Measurements from ENCODE around the gene LRP1B. TPM values are rescaled to one million over a fixed set of nuclear protein-coding genes. Genes with fewer than 3 reads are reported as not detected.
"Not testable (repeated sequence)": the region's sequence is repeated elsewhere in the genome, so short reads cannot be mapped to it uniquely, and the experiment has no call there.

LRP1B gene
- total RNA-seq, 1 donor from 2014 or later, result 0.08 TPM

- ATAC-seq (ENCODE audit: poor library complexity), result peak; percentile 98
- intact Hi-C loops (cut with DNase I), result no loop called here
- peak; percentile 45 for DNase-seq
Measured at GRCh38 chr2:141015341-141016047, 1115.3 kb downstream of the LRP1B start.

DNA sequence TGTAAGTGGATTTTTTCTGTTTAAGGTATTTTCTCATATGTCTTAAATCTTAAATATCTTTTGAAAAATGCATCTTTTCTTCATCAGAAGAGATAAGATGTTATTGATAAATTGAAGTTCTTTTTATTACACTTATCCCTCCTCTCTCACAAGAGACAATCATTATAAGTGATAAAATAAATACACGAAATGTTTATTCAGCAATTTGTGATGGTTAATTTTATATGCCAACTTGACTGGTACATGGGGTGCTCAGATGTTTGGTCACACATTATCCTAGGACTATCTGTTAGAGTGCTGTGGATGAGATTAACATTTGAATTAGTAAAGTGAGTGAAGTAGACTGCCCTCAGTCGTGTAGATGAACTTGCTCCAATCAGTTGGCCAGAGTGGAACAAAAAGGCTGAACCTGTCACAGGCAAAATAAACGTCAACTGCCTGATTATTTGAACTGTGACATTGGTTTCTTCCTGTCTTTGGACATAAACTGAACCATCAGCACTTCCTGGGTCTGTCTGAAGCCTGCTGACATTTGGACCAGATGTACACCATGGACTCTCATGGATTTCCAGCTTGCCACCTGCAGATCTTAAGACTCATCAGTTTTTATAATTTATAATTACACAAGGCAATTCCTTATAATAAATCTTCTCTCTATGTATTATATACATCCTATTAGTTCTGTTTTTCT, 1126.7 kb downstream of the LRP1B start:
- intact Hi-C loops (cut with DNase I), result no loop called here
- ATAC-seq (ENCODE audit: poor library complexity) (no peak), DNase-seq (no peak)

- ATAC-seq (ENCODE audit: poor library complexity), result no peak
- intact Hi-C loops (cut with DNase I), result no loop called here
- no peak for DNase-seq
Measured at GRCh38 chr2:141001750-141002149, 1129.1 kb downstream of the LRP1B start.

DNA sequence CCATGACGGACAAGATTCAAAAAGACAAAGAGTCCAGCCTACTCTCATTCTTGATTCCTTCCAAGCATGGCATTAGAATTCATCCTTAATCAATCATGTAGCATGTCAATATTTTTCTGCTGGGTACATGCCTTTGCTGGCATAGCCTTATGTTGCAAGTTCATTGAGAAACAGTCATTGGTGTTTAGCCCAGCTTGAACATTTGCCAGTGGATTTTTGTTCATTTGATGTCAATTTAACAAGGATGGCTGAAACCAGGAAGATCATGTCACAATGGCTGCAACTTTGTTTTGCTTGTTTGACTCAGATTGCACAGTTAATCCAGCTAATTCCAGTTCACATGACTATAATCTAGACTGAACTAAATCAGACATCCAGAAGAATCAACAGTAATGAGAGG, 1132.2 kb downstream of the LRP1B start:
- ATAC-seq (ENCODE audit: poor library complexity) (no peak), DNase-seq (no peak)
- intact Hi-C loops (cut with DNase I), result no loop called here

GRCh38 chr2:140998017-140998416, 1132.8 kb downstream of the LRP1B start:
- intact Hi-C loops (cut with DNase I), result no loop called here
- no peak for DNase-seq
- no peak for ATAC-seq (ENCODE audit: poor library complexity)

- ATAC-seq (ENCODE audit: poor library complexity) (no peak), DNase-seq (no peak)
- intact Hi-C loops (cut with DNase I), result no loop called here
Measured at GRCh38 chr2:140994856-140995255, 1136.0 kb downstream of the LRP1B start.

GRCh38 chr2:140990416-140990815, 1140.4 kb downstream of the LRP1B start:
- ATAC-seq (ENCODE audit: poor library complexity) (no peak), DNase-seq (no peak)
- intact Hi-C loops (cut with DNase I), result no loop called here

DNA sequence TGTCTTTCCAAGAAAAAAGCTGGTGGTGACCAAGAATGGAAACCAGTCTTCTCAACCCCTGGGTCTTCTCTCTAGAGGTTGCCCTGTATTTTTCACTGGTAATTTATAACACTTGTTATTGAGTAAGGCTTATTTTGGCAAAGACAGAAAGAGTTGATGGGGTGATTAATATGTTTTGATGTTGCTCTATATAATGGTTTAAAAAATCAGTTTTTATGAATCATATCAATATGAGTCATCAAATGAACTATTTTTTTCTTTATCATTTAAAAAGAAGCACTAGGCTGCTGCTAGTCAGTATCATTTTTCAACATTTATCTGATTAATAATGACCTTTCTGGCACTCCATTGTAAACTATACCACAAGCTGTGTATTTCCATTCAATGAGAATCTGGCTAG, 1142.2 kb downstream of the LRP1B start:
- ATAC-seq (ENCODE audit: poor library complexity) (no peak), DNase-seq (no peak)
- intact Hi-C loops (cut with DNase I), result no loop called here

GRCh38 chr2:140986456-140986855, 1144.4 kb downstream of the LRP1B start:
- no peak for ATAC-seq (ENCODE audit: poor library complexity)
- DNase-seq, result no peak
- intact Hi-C loops (cut with DNase I), result no loop called here

DNA sequence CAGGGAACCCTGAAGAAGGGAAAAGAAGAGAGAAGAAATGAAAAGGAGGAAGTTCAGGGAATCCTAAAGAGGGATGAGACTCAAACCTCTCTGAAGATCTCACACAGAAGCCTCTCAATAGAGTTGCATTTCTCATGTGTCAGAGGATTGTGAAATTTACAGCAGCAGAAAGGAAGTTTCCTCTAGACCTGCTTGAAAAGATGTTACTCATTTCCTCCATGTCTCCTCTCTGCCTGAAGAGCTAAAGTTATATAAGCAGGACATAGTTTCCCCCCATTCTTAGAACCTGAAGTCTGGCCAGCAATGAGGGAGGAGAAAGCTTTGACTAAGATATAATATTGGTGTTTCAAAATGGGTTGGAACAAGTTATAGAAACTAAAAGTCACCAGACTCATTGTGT, 1155.6 kb downstream of the LRP1B start:
- DNase-seq (no peak), ATAC-seq (ENCODE audit: poor library complexity) (no peak)
- intact Hi-C loops (cut with DNase I), result no loop called here

DNA sequence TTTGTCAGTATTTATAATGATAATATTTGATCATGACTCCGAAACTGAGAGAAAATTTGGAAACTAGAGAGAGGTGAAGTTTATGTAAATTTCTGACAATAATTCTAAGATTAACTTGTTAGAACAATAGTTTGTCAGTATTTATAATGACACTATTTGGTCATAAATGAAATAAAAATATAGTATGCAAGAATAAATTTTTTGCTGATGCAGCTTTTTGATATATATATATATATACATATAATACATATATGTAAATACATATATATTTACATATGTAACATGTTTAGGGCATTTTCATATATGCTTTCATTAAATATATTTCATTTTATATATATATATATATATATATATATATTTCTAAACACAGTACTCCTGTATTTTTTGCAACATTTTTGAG, 1158.1 kb downstream of the LRP1B start:
- DNase-seq, result no peak
- ATAC-seq (ENCODE audit: poor library complexity), result no peak
- intact Hi-C loops (cut with DNase I), result no loop called here

DNA sequence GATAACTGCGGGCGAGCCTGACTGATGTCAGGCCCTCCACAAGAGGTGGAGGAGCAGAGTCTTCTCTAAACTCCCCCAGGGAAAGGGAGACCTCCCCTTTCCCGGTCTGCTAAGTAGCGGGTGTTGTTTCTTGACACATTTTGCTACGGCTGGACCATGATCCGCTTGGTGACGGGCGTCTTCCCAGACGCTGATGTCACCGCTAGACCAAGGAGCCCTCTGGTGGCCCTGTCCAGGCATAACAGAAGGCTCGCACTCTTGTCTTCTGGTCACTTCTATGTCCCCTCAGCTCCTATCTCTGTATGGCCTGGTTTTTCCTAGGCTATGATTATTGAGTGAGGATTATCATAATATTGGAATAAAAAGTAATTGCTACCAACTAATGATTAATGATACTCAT, 1166.5 kb downstream of the LRP1B start:
- intact Hi-C loops (cut with DNase I); ATAC-seq (ENCODE audit: poor library complexity); DNase-seq: not testable (repeated sequence)

DNA sequence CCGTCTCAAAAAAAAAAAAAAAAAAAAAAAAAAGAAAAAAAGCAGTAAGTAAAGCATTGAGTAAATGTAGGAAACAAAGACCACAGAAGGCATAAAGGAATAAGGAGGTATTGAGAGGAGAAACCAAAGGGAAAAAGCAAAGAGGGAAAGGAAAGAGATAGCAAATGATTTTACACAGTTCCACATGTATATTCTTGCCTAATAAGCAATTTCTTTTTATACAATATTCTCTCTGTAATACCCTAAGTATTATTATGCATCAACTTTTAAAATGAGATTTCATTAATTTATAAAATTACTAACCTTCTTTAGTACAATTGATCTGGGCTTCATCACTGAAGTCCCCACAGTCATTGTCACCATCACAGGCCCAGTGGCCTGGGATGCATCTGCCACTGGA, 1180.9 kb downstream of the LRP1B start:
- ATAC-seq (ENCODE audit: poor library complexity) (no peak), DNase-seq (no peak)
- intact Hi-C loops (cut with DNase I), result no loop called here

DNA sequence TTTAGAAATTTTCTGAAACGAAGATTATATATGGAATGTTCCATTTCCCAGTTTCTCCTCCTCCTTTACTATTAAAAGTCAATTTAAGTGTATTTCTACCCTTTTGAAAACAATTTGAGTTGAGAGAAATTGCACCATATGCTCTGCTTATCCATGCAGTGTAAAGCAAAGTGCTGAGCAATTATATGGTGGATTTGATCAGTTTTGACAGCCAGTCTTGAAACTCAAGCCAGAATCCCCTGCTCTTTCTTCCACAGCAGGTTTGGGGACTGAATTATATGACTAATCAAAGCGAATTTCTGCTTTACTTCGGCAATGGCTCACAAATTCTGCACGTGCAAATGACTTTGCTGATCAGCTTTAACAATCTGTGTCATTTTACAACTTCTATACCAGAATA, 1183.6 kb downstream of the LRP1B start:
- intact Hi-C loops (cut with DNase I), result no loop called here
- DNase-seq, result no peak
- no peak for ATAC-seq (ENCODE audit: poor library complexity)

GRCh38 chr2:140943867-140944266, 1186.9 kb downstream of the LRP1B start:
- intact Hi-C loops (cut with DNase I), result no loop called here
- DNase-seq (no peak), ATAC-seq (ENCODE audit: poor library complexity) (no peak)

GRCh38 chr2:140942284-140942683, 1188.5 kb downstream of the LRP1B start:
- DNase-seq, result no peak
- ATAC-seq (ENCODE audit: poor library complexity), result no peak
- intact Hi-C loops (cut with DNase I), result no loop called here

DNA sequence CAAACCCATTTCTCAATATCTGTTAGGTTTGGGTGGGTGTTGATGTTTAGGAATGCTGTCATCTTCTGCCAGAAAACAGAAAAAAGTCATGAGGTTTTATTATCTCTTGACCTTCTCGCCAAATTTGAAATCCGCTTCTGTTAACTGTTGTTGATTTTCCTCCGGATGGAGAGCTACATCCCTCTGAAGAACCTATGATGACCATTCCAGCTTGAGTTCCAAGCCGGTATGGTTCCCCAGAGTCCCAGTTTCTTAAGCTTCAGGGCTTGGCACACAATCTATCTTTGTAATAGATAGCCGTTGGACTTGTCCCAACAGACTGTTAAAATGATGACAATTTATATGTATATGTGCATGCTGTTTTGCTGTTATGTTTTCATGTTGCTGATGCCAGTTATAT, 1201.0 kb downstream of the LRP1B start:
- ATAC-seq (ENCODE audit: poor library complexity) (no peak), DNase-seq (no peak)
- intact Hi-C loops (cut with DNase I), result no loop called here

- no peak for ATAC-seq (ENCODE audit: poor library complexity)
- DNase-seq, result no peak
- intact Hi-C loops (cut with DNase I), result no loop called here
Measured at GRCh38 chr2:140918426-140918825, 1212.4 kb downstream of the LRP1B start.

DNA sequence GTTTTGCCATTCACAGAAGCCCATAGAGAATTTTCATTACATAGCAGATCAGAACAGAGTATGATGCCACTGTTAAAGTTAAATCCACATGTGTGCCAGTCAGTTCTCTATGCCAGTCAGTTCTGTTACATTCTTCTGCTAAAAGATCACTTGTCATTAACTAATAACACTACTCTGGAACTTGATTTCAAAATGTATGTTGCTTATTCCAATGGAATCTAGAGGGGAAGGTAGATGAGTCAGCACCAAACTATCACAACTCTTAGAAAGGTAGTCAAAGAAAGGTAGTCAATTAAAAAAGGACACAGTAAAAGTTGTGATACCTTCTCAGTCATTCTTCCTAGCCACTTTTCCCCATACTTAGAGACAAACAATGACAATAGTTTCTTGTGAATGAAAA, 1214.4 kb downstream of the LRP1B start:
- intact Hi-C loops (cut with DNase I), result no loop called here
- ATAC-seq (ENCODE audit: poor library complexity) (no peak), DNase-seq (no peak)

DNA sequence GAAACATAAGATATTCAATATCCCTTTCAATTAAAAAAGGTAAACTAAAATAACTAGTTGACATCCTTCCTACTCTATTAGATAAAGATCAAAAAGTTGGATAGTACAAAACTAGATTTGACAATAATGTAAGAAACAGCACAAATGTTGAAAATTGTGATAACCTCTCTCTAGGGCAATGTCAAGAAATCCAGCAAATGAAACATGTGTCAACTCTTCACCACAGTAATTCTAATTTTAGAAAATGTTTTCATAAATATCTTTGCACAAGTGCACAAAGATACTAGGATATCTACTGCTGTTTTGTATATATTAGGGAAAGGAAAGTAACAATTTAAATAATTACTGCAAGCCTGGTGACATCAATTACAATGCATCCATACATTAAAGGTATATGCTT, 1220.1 kb downstream of the LRP1B start:
- no peak for DNase-seq

More for the DNA sequence above, 1220.1 kb downstream of the LRP1B start:
- ATAC-seq (ENCODE audit: poor library complexity), result no peak
- intact Hi-C loops (cut with DNase I), result no loop called here
